ENCODE results near the gene SART3. TPM values are rescaled to one million over a fixed set of nuclear protein-coding genes. Genes with fewer than 3 reads are reported as not detected.
A peak's percentile ranks its signal among the peaks of the same experiment; 100 is the strongest.

Gene SART3
- total and polyA plus RNA-seq, 2 of the 4 experiments (the other 2 are of a cell fraction) = 22.6 to 37.8 TPM

DNA sequence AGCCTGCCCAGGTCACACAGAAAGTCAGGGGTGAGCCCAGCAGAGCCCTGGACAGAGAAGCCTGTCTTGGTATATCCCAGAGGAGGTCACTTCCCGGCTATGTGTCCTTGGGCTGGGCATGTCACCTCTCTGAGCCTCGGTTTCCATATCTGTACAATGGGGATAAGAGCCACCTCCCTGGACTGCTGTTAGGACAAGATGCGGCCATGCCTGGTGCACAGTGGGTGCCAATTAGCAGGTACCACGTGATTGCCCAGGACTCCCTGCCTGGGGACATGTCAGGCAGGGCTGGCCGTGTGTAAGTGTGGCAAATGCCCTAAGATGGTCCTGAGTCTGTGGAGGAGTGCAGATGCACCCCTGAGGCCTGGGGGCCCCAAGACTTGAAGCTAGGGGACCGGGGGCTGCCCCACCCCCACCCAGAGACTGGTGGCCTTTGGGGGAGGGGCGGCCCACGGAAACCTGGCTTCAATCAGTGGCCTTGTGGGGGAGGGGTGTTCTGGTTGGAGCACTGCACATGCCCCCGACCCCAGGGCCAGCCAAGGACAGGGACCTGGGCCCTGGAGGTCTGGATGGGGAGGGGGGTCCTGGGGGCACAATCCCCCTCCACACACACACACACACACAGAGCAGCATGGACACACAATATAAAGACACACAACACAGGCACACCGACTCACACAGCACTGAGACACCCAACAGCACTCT lies 36.0 kb upstream of the SART3 start:
- H3K36me3 ChIP-seq (ENCODE audit: control insufficient read depth, insufficient read depth, low read length) = peaks cover 2% of the 10 kb centered on the region; the same call in 1 of the 2 replicates
- H2BK120ac ChIP-seq (ENCODE audit: low read depth, low read length) = peak overlapping the region; percentile 69
- H3K14ac ChIP-seq (replicated peaks; ENCODE audit: low read depth, low read length) = peak overlapping the region; percentile 58; the same call in 1 of the 2 replicates
- H3K56ac ChIP-seq (ENCODE audit: extremely low read depth, insufficient read depth, low read length) = no peak overlapping the region
- H2AK5ac ChIP-seq (ENCODE audit: low read depth, low read length) = peak overlapping the region; percentile 83; the same call in 1 of the 2 replicates
- ChIA-PET CTCF (interaction anchor here (0.5 kb wide), 1 partner anchor 77 kb away, joined by 3 read pairs; no protein-coding TSS in a partner anchor), POLR2A (ENCODE audit: unreplicated experiment) (no interaction called here)
- H3K4ac ChIP-seq (ENCODE audit: low read depth, low read length) = peak overlapping the region; percentile 24
- no peak overlapping the region for H2BK5ac ChIP-seq (ENCODE audit: low read depth, low read length, poor library complexity, severe bottlenecking)
- H3K4me1 ChIP-seq (ENCODE audit: control insufficient read depth, insufficient read depth, low read length) = peaks cover 3% of the 10 kb centered on the region; the same call in 1 of the 2 replicates
- H2AFZ ChIP-seq (replicated peaks; ENCODE audit: low read length, poor library complexity) = peak overlapping the region; percentile 71
- peak overlapping the region; percentile 39; the same call in 1 of the 2 replicates for H3K23ac ChIP-seq (ENCODE audit: low read depth, low read length)
- H4K5ac ChIP-seq (ENCODE audit: low read depth, low read length) = peak overlapping the region; percentile 12; the same call in 1 of the 2 replicates
- H3K18ac ChIP-seq (ENCODE audit: low read depth, low read length) = peak overlapping the region; percentile 16; the same call in 1 of the 2 replicates
- dilution Hi-C loops (cut with HindIII; ENCODE audit: low sequenced_read_pairs, unreplicated experiment) = no loop called here
- H3K9ac ChIP-seq (ENCODE audit: low read depth, low read length) = peak overlapping the region; percentile 66; the same call in 1 of the 2 replicates
- DNase-seq (no peak), ATAC-seq (ENCODE audit: low read depth) (no peak; the same call in 1 of the 2 replicates)
- H3K9me3 ChIP-seq (ENCODE audit: control insufficient read depth, insufficient read depth, low read length) = no peaks in the 10 kb centered on the region
- H4K91ac ChIP-seq (ENCODE audit: insufficient read depth, low read depth, low read length) = no peak overlapping the region
- H2BK20ac ChIP-seq (ENCODE audit: low read depth, low read length) = peak overlapping the region; percentile 35
- intact Hi-C loops (cut with micrococcal nuclease) = no loop called here
- H2AK9ac ChIP-seq (replicated peaks; ENCODE audit: low read depth, low read length, poor library complexity) = peak overlapping the region; percentile 80
- no peaks in the 10 kb centered on the region for H3K27me3 ChIP-seq (ENCODE audit: control insufficient read depth, insufficient read depth, low read length)
- BruUV-seq (replicated peaks) = no TSS peak
- WGBS, 2 experiments (ENCODE audit: extremely low coverage in 2 of 2, insufficient read length in 1 of 2) = 40% methylated on average over 1 of the region's 10 CpGs; no CpG with 5 or more reads in 1 of the 2 experiments
- H4K20me1 ChIP-seq (ENCODE audit: insufficient read depth, low read length) = no peaks in the 10 kb centered on the region
- peak overlapping the region; percentile 54; the same call in 1 of the 2 replicates for H3K4me2 ChIP-seq (ENCODE audit: low read depth, low read length)
- peak overlapping the region; percentile 44; the same call in 1 of the 2 replicates for H3K27ac ChIP-seq (ENCODE audit: insufficient read depth, low read length)
- H3K9me1 ChIP-seq (ENCODE audit: insufficient read depth, low read length) = peaks cover 7% of the 10 kb centered on the region; the same call in 1 of the 2 replicates
- in situ Hi-C loops (cut with MboI; ENCODE audit: low sequenced_read_pairs) = no loop called here
- peaks cover 0 to 7% of the 10 kb centered on the region in 2 experiments; a peak in 2 of 4 replicates for H3K79me1 ChIP-seq (ENCODE audit: low read depth in 1 of 2, low read length in 2 of 2)
- TF ChIP-seq RAD21 (IDR thresholded peaks at IDR 0.05; ENCODE audit: low read length) = no peak
- no peak for TF ChIP-seq BHLHE40 (IDR thresholded peaks at IDR 0.05; ENCODE audit: low read depth, low read length)
- TF ChIP-seq SMC3 (IDR thresholded peaks at IDR 0.05; ENCODE audit: low read depth, low read length) = no peak
- TF ChIP-seq, protein P1, sequence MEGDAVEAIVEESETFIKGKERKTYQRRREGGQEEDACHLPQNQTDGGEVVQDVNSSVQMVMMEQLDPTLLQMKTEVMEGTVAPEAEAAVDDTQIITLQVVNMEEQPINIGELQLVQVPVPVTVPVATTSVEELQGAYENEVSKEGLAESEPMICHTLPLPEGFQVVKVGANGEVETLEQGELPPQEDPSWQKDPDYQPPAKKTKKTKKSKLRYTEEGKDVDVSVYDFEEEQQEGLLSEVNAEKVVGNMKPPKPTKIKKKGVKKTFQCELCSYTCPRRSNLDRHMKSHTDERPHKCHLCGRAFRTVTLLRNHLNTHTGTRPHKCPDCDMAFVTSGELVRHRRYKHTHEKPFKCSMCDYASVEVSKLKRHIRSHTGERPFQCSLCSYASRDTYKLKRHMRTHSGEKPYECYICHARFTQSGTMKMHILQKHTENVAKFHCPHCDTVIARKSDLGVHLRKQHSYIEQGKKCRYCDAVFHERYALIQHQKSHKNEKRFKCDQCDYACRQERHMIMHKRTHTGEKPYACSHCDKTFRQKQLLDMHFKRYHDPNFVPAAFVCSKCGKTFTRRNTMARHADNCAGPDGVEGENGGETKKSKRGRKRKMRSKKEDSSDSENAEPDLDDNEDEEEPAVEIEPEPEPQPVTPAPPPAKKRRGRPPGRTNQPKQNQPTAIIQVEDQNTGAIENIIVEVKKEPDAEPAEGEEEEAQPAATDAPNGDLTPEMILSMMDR (conservative IDR thresholded peaks at IDR 0.05; ENCODE audit: low read depth, low read length) = no peak
- TF ChIP-seq, protein P2, sequence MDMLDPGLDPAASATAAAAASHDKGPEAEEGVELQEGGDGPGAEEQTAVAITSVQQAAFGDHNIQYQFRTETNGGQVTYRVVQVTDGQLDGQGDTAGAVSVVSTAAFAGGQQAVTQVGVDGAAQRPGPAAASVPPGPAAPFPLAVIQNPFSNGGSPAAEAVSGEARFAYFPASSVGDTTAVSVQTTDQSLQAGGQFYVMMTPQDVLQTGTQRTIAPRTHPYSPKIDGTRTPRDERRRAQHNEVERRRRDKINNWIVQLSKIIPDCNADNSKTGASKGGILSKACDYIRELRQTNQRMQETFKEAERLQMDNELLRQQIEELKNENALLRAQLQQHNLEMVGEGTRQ (IDR thresholded peaks at IDR 0.05; ENCODE audit: low read depth, low read length) = no peak
- TF ChIP-seq FOS (IDR thresholded peaks at IDR 0.05; ENCODE audit: low read depth, low read length) = no peak
- no peak for TF ChIP-seq CEBPB (IDR thresholded peaks at IDR 0.05; ENCODE audit: low read depth, low read length)
- peak overlapping the region; percentile 38; the same call in 1 of the 2 replicates for H3K4me3 ChIP-seq (ENCODE audit: insufficient read depth, low read depth, low read length)
- peak overlapping the region; percentile 38; the same call in 1 of the 3 replicates for H2BK15ac ChIP-seq (ENCODE audit: low read depth, low read length)
- peak overlapping the region in 1 of 2 experiments; percentile 72; a peak in 1 of 4 replicates for H4K8ac ChIP-seq (ENCODE audit: low read depth in 2 of 2, low read length in 2 of 2)

All from IMR-90 (cell line).